Measurements from ENCODE around the gene OR6K3. TPM values are rescaled to one million over a fixed set of nuclear protein-coding genes. Genes with fewer than 3 reads are reported as not detected.

OR6K3 gene
- total RNA-seq, result not detected in 2 replicates

GRCh38 chr1:158720620-158721019 is at the start of gene OR6K3:
OR6K3 (minus strand) TSS chr1:158720720; CDS start chr1:158718115, 2,605 bp downstream.

GRCh38 chr1:158754420-158754819 is 33.9 kb upstream of the OR6K3 start, which contains the start of gene OR6K6:
OR6K6 (plus strand) TSS chr1:158754720; CDS start chr1:158754888, 168 bp downstream.

GRCh38 chr1:158700552-158700951 is 20.0 kb downstream of the OR6K3 start, which contains the start of gene OR6K2:
OR6K2 (minus strand) TSS chr1:158700652; CDS start chr1:158700652, 0 bp downstream.

GRCh38 chr1:158686111-158687009 is 34.2 kb downstream of the OR6K3 start, which contains the start of gene SPTA1:
SPTA1 (minus strand) TSS chr1:158686715; CDS start chr1:158686517, 198 bp downstream.

Other genes starting within 250 kb of the OR6K3 start
- not detected in 2 replicates for gene OR10R2, start 248.5 kb downstream of the OR6K3 start, total RNA-seq
- not detected in 2 replicates for gene OR6Y1, start 166.3 kb downstream of the OR6K3 start, total RNA-seq
- not detected in 2 replicates for gene OR6P1, start 150.1 kb downstream of the OR6K3 start, total RNA-seq
- not detected in 2 replicates for gene OR10X1, start 140.8 kb downstream of the OR6K3 start, total RNA-seq
- gene OR10Z1, start 115.5 kb downstream of the OR6K3 start, total RNA-seq, result not detected in 2 replicates
- gene SPTA1, start 34.0 kb downstream of the OR6K3 start, total RNA-seq, result under 0.01 and 0.12 TPM in 2 replicates
- gene OR6K2, start 20.1 kb downstream of the OR6K3 start, total RNA-seq, result not detected in 2 replicates
- not detected in 2 replicates for gene OR6K6, start 34.0 kb upstream of the OR6K3 start, total RNA-seq
- gene OR6N1, start 51.5 kb upstream of the OR6K3 start, total RNA-seq, result not detected in 2 replicates
- gene OR6N2, start 60.5 kb upstream of the OR6K3 start, total RNA-seq, result not detected in 2 replicates
- not detected in 2 replicates for gene MNDA, start 110.6 kb upstream of the OR6K3 start, total RNA-seq
- gene PYHIN1, start 210.8 kb upstream of the OR6K3 start, total RNA-seq, result not detected in 2 replicates